GF-D8 (cell line): ENCODE measurements around the gene GOSR1.

Experiments used
- DNase-seq: peaks from one replicate; lab custom pipeline; 2025; lab: John Stamatoyannopoulos, UW

GOSR1 gene

DNA sequence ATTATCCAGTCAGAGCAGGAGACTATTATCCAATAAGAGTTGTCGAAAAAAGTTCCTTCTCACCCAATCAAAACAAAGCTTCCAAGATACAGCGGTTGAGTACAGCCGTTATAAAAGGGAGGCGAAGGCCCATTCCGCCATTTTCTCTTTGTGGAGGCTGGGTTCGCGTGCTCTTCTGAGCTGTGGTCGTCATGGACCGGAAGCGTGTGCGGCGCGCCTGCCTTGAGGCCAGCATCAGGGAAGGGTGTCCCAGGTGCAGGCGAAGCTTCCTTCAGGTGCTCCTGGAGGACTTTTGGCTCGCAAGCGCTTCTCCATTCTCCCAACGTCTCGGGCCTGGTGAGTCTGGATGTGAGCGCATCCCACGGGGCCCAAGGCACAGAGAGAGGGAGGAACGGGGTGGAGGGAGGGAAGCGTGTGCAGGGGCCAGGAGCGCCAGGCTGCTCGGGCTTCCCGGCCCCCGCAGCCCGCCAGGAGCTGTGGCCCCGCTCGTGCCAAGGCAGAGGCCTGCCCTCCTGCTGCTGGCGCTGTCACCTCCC, 99.2 kb downstream of the GOSR1 start:
- no peak for DNase-seq
